Tibial nerve (tissue), 4 donors: Measurements from ENCODE around the gene MAP1B. TPM values are rescaled to one million over a fixed set of nuclear protein-coding genes. Genes with fewer than 3 reads are reported as not detected.

Source experiments
- DNase-seq, 2 donors: peaks; one replicate each; pipeline ENCODE4 v3.0.0-alpha.2; 2019; ENCODE audit warnings: low spot score in 2 of 2
- H3K27ac ChIP-seq, 4 donors: fragments of 200-600 bp; sonication (generic) in 3 of 4; one replicate each; pipeline ENCODE4 v1.5.1; 2017 to 2019; ENCODE audit warnings: mild to moderate bottlenecking in 1 of 4
- H3K27me3 ChIP-seq, 2 donors: fragments of 200-600 bp; sonication (generic) in 1 of 2; one replicate each; pipeline versions ENCODE4 v1.5.1 to v1.6.0; 2017 to 2019
- H3K36me3 ChIP-seq, 3 donors: fragments of 200-600 bp; sonication (generic); one replicate each; pipeline ENCODE4 v1.5.1; 2018 to 2019
- H3K4me1 ChIP-seq, 4 donors: fragments of 200-600 bp; sonication (generic) in 3 of 4; one replicate each; pipeline ENCODE4 v1.5.1; 2017 to 2019
- H3K4me3 ChIP-seq, 4 donors: fragments of 200-600 bp; sonication (generic) in 3 of 4; one replicate each; pipeline ENCODE4 v1.5.1; 2017 to 2019; ENCODE audit warnings: mild to moderate bottlenecking in 1 of 4, moderate library complexity in 1 of 4
- H3K9me3 ChIP-seq, 4 donors: fragments of 200-600 bp; sonication (generic) in 3 of 4; one replicate each; pipeline ENCODE4 v1.5.1; 2017 to 2019
- EP300 ChIP-seq, 2 donors: sonication (generic); formaldehyde crosslinking; IDR thresholded peaks; one replicate each; pipeline ENCODE4 v1.6.1; 2017; ENCODE audit warnings: antibody characterized with exemption in 2 of 2, mild to moderate bottlenecking in 1 of 2
- POLR2A ChIP-seq, 2 donors: fragments of 450-650 bp; IDR thresholded peaks; one replicate each; pipeline ENCODE4 v1.6.1; 2017; ENCODE audit warnings: antibody characterized with exemption in 2 of 2, mild to moderate bottlenecking in 2 of 2, moderate library complexity in 2 of 2
- WGBS, 2 donors: methylation state at CpG; one replicate each; pipeline ENCODE4 v1.1.5; 2018; 5-methylcytosine and 5-hydroxymethylcytosine counted together
- total RNA-seq, 4 donors: library from RNA; depleted of rRNA; stranded (reverse); fragments of >200 nt; gene quantifications; one replicate each; pipeline ENCODE4 v1.1.0, GENCODE V29; 2016
- TF ChIP-seq, protein P1 (sequence below), 5 experiments: fragments of 200-600 bp in 3 of 5; fragments of 450-650 bp in 2 of 5; sonication (generic) in 3 of 5; IDR thresholded peaks; one replicate each; pipeline ENCODE4 v1.5.1; 2016 to 2019; ENCODE audit warnings: antibody characterized with exemption in 5 of 5, mild to moderate bottlenecking in 3 of 5, moderate library complexity in 2 of 5

The MAP1B gene
- total RNA-seq, 4 donors from 2014 or later = 223 to 587 (median 472) TPM

GRCh38 chr5:72134226-72134899, 27.1 kb downstream of the MAP1B start:
- Histone ChIP-seq H3K36me3 (no peaks in the 10 kb centered on the region), H3K27me3 (no peaks in the 10 kb centered on the region), H3K4me3 (no peak overlapping the region), H3K9me3 (no peaks in the 10 kb centered on the region), H3K27ac (peak overlapping the region in 2 of 4 donors; percentile 16 to 72), H3K4me1 (peaks cover 0 to 68% (median 24%) of the 10 kb centered on the region in 4 donors)
- TF ChIP-seq EP300 (IDR thresholded peaks at IDR 0.05) (no peak), POLR2A (IDR thresholded peaks at IDR 0.05) (no peak)
- TF ChIP-seq, protein P1, sequence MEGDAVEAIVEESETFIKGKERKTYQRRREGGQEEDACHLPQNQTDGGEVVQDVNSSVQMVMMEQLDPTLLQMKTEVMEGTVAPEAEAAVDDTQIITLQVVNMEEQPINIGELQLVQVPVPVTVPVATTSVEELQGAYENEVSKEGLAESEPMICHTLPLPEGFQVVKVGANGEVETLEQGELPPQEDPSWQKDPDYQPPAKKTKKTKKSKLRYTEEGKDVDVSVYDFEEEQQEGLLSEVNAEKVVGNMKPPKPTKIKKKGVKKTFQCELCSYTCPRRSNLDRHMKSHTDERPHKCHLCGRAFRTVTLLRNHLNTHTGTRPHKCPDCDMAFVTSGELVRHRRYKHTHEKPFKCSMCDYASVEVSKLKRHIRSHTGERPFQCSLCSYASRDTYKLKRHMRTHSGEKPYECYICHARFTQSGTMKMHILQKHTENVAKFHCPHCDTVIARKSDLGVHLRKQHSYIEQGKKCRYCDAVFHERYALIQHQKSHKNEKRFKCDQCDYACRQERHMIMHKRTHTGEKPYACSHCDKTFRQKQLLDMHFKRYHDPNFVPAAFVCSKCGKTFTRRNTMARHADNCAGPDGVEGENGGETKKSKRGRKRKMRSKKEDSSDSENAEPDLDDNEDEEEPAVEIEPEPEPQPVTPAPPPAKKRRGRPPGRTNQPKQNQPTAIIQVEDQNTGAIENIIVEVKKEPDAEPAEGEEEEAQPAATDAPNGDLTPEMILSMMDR (IDR thresholded peaks at IDR 0.05) = no peak
- DNase-seq = no peak
- WGBS, 2 donors = 47 to 51% methylated on average over 7 of the region's 7 CpGs

DNA sequence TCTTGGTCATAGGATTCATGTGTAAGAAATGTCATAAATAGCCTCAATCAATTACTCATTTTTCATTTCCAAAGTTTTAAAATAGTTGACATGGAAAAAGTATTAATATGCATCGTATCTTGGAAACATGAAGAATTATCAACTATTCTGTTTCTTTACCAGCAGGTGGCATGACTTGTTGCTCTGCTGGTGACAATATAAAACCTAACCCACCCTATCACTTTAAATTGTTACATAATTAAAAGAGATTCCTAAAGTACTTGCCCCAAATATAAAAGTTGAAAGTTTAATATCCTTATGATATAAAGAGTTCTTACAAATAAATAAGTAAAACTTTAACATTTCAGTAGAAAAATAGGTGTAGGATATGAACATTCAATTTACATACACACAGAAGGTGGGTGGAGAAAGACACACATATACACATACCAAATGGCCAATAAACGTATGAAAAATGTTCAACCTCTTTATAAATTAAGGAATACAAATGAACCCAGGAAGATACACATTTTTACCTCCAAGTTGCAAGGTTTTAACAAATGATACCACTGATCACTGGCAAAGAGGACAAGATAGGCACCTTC, 30.6 kb downstream of the MAP1B start:
- no peak overlapping the region for H3K4me3 ChIP-seq
- no peaks in the 10 kb centered on the region for H3K27me3 ChIP-seq
- no peak overlapping the region for H3K27ac ChIP-seq
- TF ChIP-seq POLR2A (IDR thresholded peaks at IDR 0.05) = no peak
- no peak for TF ChIP-seq EP300 (IDR thresholded peaks at IDR 0.05)
- TF ChIP-seq, protein P1 (IDR thresholded peaks at IDR 0.05) = peak; percentile 21 to 63 (median 40)
- 54 to 59% methylated on average over 2 of the region's 2 CpGs for WGBS, 2 donors
- peaks cover 0 to 75% (median 34%) of the 10 kb centered on the region in 4 donors for H3K4me1 ChIP-seq
- no peaks in the 10 kb centered on the region for H3K9me3 ChIP-seq
- H3K36me3 ChIP-seq = no peaks in the 10 kb centered on the region
- DNase-seq = no peak

DNA sequence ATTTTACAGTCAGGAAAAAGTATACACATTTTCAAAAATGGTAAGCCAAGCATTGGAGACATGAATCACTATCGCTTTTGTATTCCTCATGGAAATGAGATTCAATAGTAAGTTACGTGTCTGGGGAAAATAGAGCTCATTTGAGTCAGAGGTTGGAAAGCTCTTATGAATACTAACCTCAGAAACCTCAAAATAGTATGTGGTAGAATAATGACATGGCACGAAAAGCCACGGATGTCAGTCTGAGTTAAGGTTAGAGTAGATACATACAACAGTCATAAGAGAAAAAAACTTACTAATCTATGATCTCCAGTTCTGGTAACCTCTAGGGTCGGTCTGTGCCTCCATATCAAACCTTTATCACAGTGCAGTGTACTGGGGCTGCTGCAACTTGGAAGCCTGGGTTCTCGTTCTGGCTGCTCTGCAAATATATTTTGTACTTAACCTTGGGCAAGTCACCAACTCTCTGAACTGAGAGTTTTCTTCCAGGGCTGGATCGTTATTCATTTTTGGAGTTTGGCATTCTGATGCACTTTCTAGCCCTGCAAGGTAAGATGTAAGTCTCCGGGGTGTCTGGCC, 31.8 kb downstream of the MAP1B start:
- WGBS, 2 donors = 49 to 54% methylated on average over 8 of the region's 8 CpGs
- no peak for DNase-seq
- H3K9me3 ChIP-seq = no peaks in the 10 kb centered on the region
- peaks cover 0 to 76% (median 40%) of the 10 kb centered on the region in 4 donors for H3K4me1 ChIP-seq
- H3K36me3 ChIP-seq = no peaks in the 10 kb centered on the region
- TF ChIP-seq EP300 (IDR thresholded peaks at IDR 0.05) (no peak), POLR2A (IDR thresholded peaks at IDR 0.05) (no peak)
- no peak overlapping the region for H3K4me3 ChIP-seq
- no peaks in the 10 kb centered on the region for H3K27me3 ChIP-seq
- peak overlapping the region in 2 of 4 donors; percentile 47 to 53 for H3K27ac ChIP-seq

- H3K27me3 ChIP-seq = no peaks in the 10 kb centered on the region
- no peaks in the 10 kb centered on the region for H3K9me3 ChIP-seq
- H3K27ac ChIP-seq = peak overlapping the region in 2 of 4 donors; percentile 65 to 85
- H3K4me1 ChIP-seq = peaks cover 0 to 83% (median 40%) of the 10 kb centered on the region in 4 donors
- no peak for DNase-seq
- H3K36me3 ChIP-seq = no peaks in the 10 kb centered on the region
- H3K4me3 ChIP-seq = no peak overlapping the region
- 94 to 95% methylated on average over 7 of the region's 7 CpGs for WGBS, 2 donors
- no peak for TF ChIP-seq EP300 (IDR thresholded peaks at IDR 0.05)
- no peak for TF ChIP-seq POLR2A (IDR thresholded peaks at IDR 0.05)
- TF ChIP-seq, protein P1 (IDR thresholded peaks at IDR 0.05) = no peak
These were observed 33.4 kb downstream of the MAP1B start for GRCh38 chr5:72140711-72141110.

GRCh38 chr5:72141440-72142355, 34.4 kb downstream of the MAP1B start:
- H3K27me3 ChIP-seq = no peaks in the 10 kb centered on the region
- no peak overlapping the region for H3K4me3 ChIP-seq
- H3K36me3 ChIP-seq = no peaks in the 10 kb centered on the region
- no peak for TF ChIP-seq POLR2A (IDR thresholded peaks at IDR 0.05)
- TF ChIP-seq, protein P1 (IDR thresholded peaks at IDR 0.05) = no peak
- no peak for TF ChIP-seq EP300 (IDR thresholded peaks at IDR 0.05)
- H3K9me3 ChIP-seq = no peaks in the 10 kb centered on the region
- peak overlapping the region in 3 of 4 donors; percentile 13 to 85 (median 65) for H3K27ac ChIP-seq
- WGBS, 2 donors = 36 to 45% methylated on average over 8 of the region's 8 CpGs
- no peak for DNase-seq
- peaks cover 0 to 91% (median 45%) of the 10 kb centered on the region in 4 donors for H3K4me1 ChIP-seq
